GM19395 (cell line): Measurements from ENCODE around the gene SHKBP1.
"Not testable (repeated sequence)": the region's sequence is repeated elsewhere in the genome, so short reads cannot be mapped to it uniquely, and the experiment has no call there.

Experiments
- ATAC-seq: cut with Tn5 transposase; IDR thresholded peaks from one replicate; pipeline ENCODE4 v1.9.1; 2021; ENCODE audit warnings: mild to moderate bottlenecking, moderate library complexity; ENCODE audit not compliant: unreplicated experiment

Gene SHKBP1

GRCh38 chr19:40555978-40556689, 20.5 kb upstream of the SHKBP1 start:
- ATAC-seq: no peak

DNA sequence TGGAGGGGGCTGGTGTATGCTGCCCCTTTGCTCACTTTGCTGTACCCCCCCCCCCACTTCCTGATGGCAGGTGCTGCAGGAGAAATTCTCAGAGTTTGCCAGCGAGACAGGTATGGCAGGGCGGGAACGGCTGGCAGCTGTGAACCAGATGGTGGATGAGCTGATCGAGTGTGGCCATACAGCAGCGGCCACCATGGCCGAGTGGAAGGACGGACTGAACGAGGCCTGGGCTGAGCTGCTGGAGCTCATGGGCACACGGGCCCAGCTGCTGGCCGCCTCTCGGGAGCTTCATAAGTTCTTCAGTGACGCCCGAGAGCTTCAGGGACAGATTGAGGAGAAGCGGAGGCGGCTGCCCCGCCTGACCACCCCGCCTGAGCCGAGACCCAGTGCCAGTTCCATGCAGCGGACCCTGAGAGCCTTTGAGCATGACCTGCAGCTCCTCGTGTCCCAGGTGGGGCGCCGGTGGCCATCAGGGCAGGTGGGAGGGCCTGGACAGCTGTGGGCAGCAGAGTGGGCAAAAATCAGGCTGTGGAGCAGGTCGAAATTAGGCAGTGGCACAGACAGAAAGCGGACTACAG, 19.6 kb upstream of the SHKBP1 start:
- no peak for ATAC-seq

DNA sequence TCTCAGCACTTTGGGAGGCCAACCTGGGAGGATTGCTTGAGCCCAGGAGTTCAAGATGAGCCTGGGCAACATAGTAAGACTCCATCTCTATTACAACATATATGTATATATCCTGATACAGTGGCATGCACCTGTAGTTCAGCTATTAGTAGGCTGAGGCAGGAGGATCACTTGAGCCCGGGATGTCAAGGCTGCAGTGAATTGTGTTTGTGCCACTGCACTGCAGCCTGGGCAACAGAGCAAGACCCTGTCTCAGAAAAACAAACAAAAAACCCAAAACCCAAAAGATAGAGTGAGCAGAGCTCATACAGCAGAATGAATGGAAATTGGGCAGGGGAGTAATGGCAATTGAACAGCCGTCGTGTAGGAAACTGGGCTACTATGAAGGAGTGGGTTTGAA, 17.3 kb upstream of the SHKBP1 start:
- ATAC-seq: no peak

DNA sequence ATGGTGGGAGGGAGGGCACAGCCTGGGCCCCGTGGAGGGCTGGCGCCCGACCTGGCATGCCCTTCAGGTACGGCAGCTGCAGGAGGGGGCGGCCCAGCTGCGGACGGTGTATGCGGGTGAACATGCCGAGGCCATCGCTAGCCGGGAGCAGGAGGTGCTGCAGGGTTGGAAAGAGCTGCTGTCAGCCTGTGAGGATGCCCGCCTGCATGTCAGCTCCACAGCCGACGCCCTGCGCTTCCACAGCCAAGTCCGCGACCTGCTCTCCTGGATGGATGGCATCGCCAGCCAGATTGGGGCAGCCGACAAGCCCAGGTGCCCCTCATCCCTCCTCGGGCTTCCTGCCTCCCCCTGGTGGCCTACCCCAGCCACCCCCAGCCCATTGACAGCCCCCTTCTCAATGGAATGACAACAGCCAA, 16.6 kb upstream of the SHKBP1 start:
- ATAC-seq: no peak

DNA sequence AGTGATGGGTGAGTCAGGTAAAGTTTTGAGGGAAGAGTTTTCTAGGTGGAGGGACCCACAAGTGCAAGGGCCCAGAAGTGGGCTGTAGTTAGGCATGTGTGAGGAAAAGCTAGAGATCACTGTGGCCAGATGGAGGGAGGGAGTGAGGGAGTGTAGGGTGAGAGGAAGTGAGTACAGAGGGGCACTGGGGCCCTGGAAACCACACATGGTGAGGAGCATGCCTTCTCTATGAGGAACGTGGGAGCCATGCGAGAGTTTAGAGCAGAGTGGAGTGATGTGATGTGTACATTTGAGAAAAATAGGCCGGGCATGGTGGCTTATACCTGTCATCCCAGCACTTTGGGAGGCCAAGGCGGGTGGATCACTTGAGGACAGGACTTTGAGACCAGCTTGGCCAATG, 14.7 kb upstream of the SHKBP1 start:
- no peak for ATAC-seq

DNA sequence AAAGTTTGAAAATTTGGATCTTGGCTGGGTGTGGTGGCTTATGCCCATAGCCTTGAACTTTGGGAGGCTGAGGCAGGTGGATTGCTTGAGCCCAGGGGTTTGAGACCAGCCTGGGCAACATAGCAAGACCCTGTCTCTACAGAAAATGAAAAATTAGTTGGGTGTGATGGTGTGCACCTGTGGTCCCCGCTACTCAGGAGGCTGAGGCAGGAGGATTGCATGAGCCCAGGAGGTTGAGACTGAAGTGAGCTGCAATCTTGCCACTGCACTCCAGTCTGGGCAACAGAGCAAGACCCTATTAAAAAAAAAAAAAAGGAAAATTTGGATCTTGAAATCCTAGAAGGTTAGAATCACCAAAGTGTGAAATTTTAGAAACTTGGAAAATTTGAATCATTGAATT, 12.1 kb upstream of the SHKBP1 start:
- not testable (repeated sequence) for ATAC-seq

- no peak for ATAC-seq
Observed at GRCh38 chr19:40565355-40565754, 11.3 kb upstream of the SHKBP1 start.

DNA sequence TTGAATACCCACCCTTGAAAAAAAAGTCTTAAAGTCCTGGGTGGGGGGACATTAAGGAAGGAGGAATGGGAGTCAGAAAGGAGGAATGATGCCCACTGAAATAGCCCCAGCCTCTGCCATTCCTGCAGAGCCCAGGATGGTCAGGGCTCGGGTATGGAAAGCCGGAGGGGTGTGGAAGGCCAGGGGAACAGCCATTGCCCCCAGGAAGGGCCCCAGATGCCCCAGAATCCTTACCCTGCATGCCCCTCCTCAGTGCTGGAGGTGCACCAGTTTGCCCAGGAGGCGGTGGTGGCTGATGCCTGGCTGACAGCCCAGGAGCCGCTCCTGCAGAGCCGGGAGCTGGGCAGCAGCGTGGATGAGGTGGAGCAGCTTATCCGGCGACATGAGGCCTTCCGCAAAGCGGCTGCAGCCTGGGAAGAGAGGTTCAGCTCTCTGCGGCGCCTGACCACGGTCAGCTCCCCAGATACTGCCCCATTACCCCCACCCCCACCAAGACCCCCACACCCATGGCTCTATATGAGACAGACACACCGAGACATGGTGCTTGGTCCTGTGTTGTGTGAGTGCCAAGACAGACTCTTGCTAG, 10.7 kb upstream of the SHKBP1 start:
- no peak for ATAC-seq

DNA sequence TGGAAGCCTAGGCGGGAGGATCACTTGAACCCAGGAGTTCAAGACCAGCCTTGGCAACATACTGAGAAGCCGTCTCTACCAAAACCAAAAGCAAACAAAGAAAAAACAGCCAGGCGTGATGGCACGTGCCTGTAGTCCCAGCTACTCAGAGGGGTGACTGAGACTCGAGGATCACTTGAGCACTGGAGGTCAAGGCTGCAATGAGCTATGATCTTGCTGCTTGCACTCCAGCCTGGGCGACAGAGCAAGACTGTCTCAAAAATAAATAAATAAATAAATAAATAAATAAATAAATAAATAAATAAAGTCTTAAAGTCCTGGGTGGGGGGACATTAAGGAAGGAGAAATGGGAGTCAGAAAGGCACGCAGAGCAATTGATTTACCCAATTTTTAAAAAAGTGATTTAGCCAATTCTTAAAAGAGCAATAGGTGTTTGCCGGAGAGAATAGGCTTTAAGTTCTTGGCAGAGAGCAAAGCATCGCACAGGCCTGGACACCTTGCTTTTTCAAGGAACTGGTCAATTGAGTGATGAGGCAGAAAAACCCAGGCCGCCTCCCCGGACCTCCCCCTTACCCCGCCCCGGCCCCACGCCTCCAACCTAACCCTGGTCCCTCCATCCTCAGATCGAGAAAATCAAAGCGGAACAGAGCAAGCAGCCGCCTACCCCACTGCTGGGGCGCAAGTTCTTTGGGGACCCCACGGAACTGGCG, 9.5 kb upstream of the SHKBP1 start:
- no peak for ATAC-seq

DNA sequence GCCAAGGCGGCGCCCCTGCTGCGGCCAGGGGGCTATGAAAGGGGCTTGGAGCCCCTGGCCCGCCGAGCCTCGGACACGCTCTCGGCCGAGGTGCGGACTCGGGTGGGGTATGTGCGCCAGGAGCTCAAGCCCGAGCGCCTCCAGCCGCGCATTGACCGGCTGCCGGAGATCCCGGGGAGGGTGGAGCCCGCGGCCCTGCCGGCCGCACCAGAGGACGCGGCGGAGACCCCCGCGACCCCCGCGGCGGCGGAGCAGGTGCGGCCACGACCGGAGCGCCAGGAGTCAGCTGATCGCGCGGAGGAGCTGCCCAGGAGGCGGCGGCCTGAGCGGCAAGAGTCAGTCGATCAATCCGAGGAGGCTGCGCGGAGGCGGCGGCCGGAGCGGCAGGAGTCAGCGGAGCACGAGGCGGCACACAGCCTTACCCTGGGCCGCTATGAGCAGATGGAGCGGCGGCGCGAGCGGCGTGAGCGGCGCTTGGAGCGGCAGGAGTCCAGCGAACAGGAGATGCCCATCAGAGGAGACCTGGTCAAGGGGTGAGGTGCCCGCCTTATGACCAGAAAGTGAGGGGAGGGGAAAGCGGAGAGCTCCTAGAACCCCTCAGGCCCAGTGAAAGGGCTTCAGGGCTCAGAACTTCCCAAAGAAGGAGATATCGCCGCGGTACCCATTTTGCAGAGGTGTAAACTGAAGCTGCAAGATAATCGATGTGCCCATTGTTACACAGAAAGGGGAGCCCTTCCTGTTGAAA, 8.8 kb upstream of the SHKBP1 start:
- ATAC-seq: no peak

GRCh38 chr19:40570313-40571004, 6.2 kb upstream of the SHKBP1 start:
- ATAC-seq: peak; percentile 81

DNA sequence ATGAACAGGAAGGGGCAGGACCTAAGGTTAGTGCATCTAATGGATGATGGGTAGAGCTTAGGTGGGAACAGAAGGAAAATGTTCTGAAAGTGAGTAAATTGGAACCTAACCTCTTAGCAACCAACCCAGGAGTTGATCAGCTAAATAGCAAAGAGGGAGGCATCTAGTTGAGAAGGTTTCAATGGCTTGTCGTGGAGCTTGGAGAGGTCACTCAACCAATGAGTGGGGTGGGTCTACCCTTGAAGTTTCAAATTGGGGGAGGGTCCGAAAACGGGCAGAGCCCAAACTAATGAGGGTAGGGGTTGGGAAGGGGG, 5.7 kb upstream of the SHKBP1 start:
- no peak for ATAC-seq

DNA sequence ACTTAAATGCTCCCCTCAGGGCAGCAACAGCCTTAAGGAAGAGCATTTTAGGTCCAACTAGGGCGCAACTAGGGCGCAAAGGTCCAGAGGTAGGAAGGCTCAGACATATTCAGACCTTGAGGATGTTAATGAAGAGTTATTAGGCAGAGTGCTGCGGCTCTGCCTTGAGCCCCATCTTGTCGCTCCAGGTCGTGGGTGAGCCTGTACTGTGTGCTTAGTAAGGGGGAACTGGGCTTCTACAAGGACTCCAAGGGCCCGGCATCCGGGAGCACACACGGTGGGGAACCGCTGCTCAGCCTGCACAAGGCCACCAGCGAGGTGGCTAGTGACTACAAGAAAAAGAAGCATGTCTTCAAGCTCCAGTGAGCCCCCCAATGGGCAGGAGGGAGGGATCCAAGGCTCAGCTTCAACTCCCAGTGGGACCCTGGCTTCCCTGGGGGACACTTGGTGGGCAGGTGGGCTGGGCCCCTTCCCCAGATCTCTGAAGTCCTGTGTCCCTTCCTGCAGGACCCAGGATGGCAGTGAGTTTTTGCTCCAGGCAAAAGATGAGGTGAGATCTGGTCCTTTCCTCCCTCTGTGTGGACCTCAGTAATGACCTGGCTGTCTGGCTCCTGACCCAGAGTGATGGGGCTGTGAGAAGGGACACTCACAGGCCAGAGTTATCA, 4.7 kb upstream of the SHKBP1 start:
- no peak for ATAC-seq

DNA sequence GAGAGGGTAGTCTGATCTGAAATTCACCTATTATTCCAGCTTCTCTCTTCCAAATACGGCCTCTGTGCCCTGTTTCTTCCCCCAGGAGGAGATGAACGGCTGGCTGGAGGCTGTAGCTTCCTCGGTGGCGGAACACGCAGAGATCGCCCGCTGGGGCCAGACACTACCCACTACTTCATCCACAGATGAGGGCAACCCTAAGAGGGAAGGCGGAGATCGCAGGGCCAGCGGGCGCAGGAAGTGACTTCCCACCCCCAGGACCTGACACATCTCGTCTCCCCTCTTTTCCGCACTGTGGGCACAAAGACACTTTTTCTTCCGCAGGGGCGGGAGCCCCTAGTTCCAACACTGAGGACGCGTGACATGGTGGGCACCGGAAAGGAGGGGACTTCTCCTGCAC, 1.3 kb upstream of the SHKBP1 start:
- ATAC-seq: no peak

DNA sequence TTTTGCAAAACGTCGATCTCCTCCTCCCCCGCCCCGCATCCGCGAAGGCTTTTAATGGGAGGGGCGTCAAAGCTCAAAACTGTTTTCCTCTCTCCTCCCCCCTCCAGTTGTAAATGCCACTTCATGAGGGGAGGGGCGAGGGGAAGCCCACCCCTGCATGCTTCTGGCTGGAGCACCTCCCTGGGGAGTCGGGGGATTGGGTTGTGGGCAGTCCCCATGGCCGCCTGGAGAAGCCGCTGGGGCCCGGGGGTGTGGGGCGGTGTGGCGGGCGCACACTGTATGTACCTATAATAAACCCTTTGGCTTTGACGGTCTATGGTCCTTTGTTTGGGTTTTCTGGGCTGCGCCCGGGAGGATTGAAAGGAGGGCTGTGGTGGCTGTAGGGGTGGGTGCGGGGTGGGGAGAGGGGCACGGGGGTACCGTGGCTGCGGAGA, 505 bp upstream of the SHKBP1 start:
- ATAC-seq: peak; percentile 32

- ATAC-seq: no peak
Observed at GRCh38 chr19:40578442-40578908, 1.8 kb downstream of the SHKBP1 start.

- ATAC-seq: no peak
Observed at GRCh38 chr19:40580619-40581018, 3.9 kb downstream of the SHKBP1 start.

DNA sequence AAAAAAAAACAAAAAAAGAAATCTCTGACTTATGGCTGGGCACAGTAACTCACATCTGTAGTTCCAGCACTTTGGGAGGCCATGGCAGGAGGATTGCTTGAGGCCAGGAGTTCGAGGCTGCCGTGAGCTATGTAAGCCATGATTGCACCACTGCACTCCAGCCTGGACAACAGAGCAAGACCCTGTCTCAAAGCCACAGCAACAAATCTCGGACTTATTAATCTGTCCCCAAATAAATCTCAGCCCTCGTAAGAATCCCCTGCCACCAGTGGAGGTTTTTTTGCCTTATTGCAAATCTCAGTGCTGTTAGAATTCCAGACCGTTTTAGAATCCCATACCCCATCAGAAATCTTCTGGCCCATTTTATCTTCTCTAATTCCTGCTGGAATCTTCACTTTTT, 4.9 kb downstream of the SHKBP1 start:
- ATAC-seq: no peak

- ATAC-seq: no peak
Observed at GRCh38 chr19:40582467-40582866, 5.8 kb downstream of the SHKBP1 start.

DNA sequence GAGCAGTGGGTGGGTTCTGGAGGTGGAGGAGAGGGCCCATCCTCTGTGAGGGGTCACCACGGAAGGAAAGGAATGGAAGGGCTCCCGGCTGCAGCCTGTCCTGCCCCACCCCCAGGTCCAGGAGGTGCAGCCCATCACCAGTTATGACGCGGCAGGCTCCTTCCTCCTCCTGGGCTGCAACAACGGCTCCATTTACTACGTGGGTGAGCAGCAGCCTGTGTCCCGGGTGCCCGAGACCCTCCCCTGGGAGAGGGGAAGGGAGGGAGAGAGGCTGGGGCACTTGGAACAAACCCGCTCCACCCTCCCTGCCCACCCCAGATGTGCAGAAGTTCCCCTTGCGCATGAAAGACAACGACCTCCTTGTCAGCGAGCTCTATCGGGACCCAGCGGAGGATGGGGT, 6.6 kb downstream of the SHKBP1 start:
- no peak for ATAC-seq
